ENCODE results near the gene NFIB. TPM values are rescaled to one million over a fixed set of nuclear protein-coding genes. Genes with fewer than 3 reads are reported as not detected.

The NFIB gene
- total RNA-seq, 1 experiment from 2014 or later, result 12.5 TPM

DNA sequence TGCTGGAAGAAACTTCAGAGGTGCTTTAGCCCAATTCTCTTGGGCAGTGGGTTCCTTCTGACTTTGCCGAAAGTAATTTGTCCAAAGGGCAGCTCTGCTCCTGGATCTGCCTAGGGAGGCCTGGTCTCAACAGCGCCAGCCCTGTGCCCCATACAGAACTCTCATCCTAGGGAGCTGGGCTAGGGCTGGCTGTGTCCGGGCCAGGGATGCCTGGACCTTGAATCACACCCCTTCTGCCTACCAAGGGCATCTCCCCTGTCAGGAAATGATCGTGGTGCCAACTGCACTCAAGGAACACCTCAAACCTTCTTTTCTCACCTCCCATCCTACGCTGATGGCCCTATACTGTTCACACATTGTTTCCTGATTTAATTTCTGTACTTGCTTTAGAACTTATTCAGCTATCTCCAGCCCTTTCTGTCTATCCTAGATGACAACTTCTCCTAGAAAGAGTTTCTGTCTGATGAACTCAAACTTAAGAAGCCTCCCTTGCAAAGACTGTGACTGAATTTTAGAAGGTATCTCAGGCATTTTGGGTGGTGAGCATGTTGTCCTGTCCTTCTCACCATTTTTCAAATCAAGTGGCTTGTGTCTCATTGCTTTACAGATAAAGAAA, 37.4 kb upstream of the NFIB start:
- Mint-ChIP-seq H3K36me3 (no peaks in the 10 kb centered on the region), H3K9me3 (no peaks in the 10 kb centered on the region), H3K27ac (no peak overlapping the region), H3K4me3 (no peak overlapping the region; the same call in 1 of the 2 replicates), H3K4me1 (peaks cover 65% of the 10 kb centered on the region), H3K27me3 (ENCODE audit: low read depth) (peaks cover 71% of the 10 kb centered on the region)
- TF ChIP-seq NFYB (CRISPR knock-in tag; conservative IDR thresholded peaks at IDR 0.05; ENCODE audit: low read depth), result no peak
- no peak for TF ChIP-seq USF2 (CRISPR knock-in tag; IDR thresholded peaks at IDR 0.05)
- TF ChIP-seq ETV6 (CRISPR knock-in tag; IDR thresholded peaks at IDR 0.05), result no peak
- TF ChIP-seq, protein P1, sequence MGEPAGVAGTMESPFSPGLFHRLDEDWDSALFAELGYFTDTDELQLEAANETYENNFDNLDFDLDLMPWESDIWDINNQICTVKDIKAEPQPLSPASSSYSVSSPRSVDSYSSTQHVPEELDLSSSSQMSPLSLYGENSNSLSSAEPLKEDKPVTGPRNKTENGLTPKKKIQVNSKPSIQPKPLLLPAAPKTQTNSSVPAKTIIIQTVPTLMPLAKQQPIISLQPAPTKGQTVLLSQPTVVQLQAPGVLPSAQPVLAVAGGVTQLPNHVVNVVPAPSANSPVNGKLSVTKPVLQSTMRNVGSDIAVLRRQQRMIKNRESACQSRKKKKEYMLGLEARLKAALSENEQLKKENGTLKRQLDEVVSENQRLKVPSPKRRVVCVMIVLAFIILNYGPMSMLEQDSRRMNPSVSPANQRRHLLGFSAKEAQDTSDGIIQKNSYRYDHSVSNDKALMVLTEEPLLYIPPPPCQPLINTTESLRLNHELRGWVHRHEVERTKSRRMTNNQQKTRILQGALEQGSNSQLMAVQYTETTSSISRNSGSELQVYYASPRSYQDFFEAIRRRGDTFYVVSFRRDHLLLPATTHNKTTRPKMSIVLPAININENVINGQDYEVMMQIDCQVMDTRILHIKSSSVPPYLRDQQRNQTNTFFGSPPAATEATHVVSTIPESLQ (CRISPR knock-in tag; IDR thresholded peaks at IDR 0.05), result no peak
- ATAC-seq (no peak), DNase-seq (ENCODE audit: low spot score) (no peak)
- ChIA-PET POLR2A (no interaction called here), CTCF (interaction anchor here (0.6 kb wide), 1 partner anchor 30 kb away, joined by 3 read pairs; no protein-coding TSS in a partner anchor)

GRCh38 chr9:14350754-14351153, 36.8 kb upstream of the NFIB start:
- no peak for DNase-seq (ENCODE audit: low spot score)
- no peak overlapping the region; the same call in 1 of the 2 replicates for H3K4me3 Mint-ChIP-seq
- no peaks in the 10 kb centered on the region for H3K9me3 Mint-ChIP-seq
- ATAC-seq, result no peak
- no peak overlapping the region for H3K27ac Mint-ChIP-seq
- no peaks in the 10 kb centered on the region for H3K36me3 Mint-ChIP-seq
- TF ChIP-seq CDX4 (CRISPR knock-in tag; IDR thresholded peaks at IDR 0.05; ENCODE audit: borderline replicate concordance) (no peak), MYBL2 (CRISPR knock-in tag; IDR thresholded peaks at IDR 0.05) (no peak), NR2C2 (CRISPR knock-in tag; IDR thresholded peaks at IDR 0.05) (no peak), CREM (CRISPR knock-in tag; IDR thresholded peaks at IDR 0.05) (no peak), ZNF396 (CRISPR knock-in tag; IDR thresholded peaks at IDR 0.05; ENCODE audit: borderline replicate concordance) (no peak), NFYB (CRISPR knock-in tag; conservative IDR thresholded peaks at IDR 0.05; ENCODE audit: low read depth) (no peak)
- TF ChIP-seq, protein P2, sequence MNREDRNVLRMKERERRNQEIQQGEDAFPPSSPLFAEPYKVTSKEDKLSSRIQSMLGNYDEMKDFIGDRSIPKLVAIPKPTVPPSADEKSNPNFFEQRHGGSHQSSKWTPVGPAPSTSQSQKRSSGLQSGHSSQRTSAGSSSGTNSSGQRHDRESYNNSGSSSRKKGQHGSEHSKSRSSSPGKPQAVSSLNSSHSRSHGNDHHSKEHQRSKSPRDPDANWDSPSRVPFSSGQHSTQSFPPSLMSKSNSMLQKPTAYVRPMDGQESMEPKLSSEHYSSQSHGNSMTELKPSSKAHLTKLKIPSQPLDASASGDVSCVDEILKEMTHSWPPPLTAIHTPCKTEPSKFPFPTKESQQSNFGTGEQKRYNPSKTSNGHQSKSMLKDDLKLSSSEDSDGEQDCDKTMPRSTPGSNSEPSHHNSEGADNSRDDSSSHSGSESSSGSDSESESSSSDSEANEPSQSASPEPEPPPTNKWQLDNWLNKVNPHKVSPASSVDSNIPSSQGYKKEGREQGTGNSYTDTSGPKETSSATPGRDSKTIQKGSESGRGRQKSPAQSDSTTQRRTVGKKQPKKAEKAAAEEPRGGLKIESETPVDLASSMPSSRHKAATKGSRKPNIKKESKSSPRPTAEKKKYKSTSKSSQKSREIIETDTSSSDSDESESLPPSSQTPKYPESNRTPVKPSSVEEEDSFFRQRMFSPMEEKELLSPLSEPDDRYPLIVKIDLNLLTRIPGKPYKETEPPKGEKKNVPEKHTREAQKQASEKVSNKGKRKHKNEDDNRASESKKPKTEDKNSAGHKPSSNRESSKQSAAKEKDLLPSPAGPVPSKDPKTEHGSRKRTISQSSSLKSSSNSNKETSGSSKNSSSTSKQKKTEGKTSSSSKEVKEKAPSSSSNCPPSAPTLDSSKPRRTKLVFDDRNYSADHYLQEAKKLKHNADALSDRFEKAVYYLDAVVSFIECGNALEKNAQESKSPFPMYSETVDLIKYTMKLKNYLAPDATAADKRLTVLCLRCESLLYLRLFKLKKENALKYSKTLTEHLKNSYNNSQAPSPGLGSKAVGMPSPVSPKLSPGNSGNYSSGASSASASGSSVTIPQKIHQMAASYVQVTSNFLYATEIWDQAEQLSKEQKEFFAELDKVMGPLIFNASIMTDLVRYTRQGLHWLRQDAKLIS (CRISPR knock-in tag; IDR thresholded peaks at IDR 0.05; ENCODE audit: borderline replicate concordance), result no peak
- peaks cover 61% of the 10 kb centered on the region for H3K4me1 Mint-ChIP-seq
- POLR2A ChIA-PET, result no interaction called here
- CTCF ChIA-PET, result interaction anchor here (0.6 kb wide), 1 partner anchor 30 kb away, joined by 3 read pairs; no protein-coding TSS in a partner anchor
- peaks cover 71% of the 10 kb centered on the region for H3K27me3 Mint-ChIP-seq (ENCODE audit: low read depth)

DNA sequence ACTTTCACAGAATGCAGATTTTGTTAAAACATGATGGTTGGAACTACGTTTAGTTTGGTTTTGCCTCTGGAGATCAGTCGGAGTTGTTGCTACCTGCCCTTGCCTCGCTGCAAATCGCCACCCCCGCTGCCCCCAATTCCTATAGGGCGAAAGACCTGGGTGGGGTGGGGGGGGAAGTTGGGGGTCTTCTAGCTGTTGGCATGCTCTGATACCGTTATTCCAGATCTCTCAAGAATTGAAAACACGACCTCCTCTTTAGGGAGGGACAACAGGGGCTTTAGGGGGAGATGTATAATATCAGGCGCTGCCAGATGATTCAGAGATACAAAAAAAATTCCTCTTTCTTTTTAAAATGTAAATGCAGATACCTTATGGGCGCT, 36.4 kb upstream of the NFIB start:
- peaks cover 71% of the 10 kb centered on the region for H3K27me3 Mint-ChIP-seq (ENCODE audit: low read depth)
- peaks cover 65% of the 10 kb centered on the region for H3K4me1 Mint-ChIP-seq
- TF ChIP-seq ZNF232 (CRISPR knock-in tag; IDR thresholded peaks at IDR 0.05) (no peak), JUN (CRISPR knock-in tag; IDR thresholded peaks at IDR 0.05) (no peak), ZNF263 (CRISPR knock-in tag; IDR thresholded peaks at IDR 0.05; ENCODE audit: low read depth) (no peak), ATF1 (CRISPR knock-in tag; IDR thresholded peaks at IDR 0.05) (no peak)
- TF ChIP-seq, protein P3, sequence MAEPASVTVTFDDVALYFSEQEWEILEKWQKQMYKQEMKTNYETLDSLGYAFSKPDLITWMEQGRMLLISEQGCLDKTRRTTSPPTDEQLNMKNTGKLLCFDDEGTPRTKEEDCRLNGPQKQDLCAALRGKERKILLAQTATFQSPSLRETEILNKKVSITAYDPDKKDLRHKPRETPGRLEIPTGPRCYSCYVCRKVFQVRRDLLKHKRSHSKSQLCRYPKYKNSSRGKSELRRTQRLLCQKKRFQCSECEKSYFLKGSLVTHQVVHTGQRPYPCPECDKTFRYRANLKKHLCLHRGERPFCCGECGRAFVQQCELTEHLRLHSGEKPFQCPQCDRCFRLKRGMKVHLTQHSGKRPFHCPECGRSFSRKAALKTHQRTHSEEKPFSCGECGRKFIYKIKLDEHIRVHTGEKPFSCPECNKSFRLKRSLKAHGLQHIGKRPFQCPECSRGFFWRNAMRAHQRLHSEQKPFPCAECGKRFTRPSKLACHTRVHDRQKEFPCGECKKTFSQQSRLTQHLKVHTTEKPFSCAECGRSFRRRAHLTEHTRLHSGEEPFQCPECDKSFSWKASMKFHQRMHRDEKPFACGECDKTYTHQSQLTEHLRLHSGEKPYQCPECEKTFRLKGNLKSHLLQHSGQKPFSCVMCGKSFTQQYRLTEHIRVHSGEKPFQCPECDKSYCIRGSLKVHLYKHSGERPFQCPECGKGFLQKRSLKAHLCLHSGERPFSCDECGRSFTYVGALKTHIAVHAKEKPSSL (CRISPR knock-in tag; conservative IDR thresholded peaks at IDR 0.05), result no peak
- TF ChIP-seq, protein P4, sequence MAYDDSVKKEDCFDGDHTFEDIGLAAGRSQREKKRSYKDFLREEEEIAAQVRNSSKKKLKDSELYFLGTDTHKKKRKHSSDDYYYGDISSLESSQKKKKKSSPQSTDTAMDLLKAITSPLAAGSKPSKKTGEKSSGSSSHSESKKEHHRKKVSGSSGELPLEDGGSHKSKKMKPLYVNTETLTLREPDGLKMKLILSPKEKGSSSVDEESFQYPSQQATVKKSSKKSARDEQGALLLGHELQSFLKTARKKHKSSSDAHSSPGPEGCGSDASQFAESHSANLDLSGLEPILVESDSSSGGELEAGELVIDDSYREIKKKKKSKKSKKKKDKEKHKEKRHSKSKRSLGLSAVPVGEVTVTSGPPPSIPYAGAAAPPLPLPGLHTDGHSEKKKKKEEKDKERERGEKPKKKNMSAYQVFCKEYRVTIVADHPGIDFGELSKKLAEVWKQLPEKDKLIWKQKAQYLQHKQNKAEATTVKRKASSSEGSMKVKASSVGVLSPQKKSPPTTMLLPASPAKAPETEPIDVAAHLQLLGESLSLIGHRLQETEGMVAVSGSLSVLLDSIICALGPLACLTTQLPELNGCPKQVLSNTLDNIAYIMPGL (CRISPR knock-in tag; IDR thresholded peaks at IDR 0.05), result no peak
- ChIA-PET POLR2A (no interaction called here), CTCF (no interaction called here)
- H3K27ac Mint-ChIP-seq, result no peak overlapping the region
- no peaks in the 10 kb centered on the region for H3K9me3 Mint-ChIP-seq
- DNase-seq (ENCODE audit: low spot score) (no peak), ATAC-seq (no peak)
- no peak overlapping the region; the same call in 1 of the 2 replicates for H3K4me3 Mint-ChIP-seq
- no peaks in the 10 kb centered on the region for H3K36me3 Mint-ChIP-seq
